ENCODE data around the gene TFF1.
"Not testable (repeated sequence)": the region's sequence is repeated elsewhere in the genome, so short reads cannot be mapped to it uniquely, and the experiment has no call there.

Gene TFF1

DNA sequence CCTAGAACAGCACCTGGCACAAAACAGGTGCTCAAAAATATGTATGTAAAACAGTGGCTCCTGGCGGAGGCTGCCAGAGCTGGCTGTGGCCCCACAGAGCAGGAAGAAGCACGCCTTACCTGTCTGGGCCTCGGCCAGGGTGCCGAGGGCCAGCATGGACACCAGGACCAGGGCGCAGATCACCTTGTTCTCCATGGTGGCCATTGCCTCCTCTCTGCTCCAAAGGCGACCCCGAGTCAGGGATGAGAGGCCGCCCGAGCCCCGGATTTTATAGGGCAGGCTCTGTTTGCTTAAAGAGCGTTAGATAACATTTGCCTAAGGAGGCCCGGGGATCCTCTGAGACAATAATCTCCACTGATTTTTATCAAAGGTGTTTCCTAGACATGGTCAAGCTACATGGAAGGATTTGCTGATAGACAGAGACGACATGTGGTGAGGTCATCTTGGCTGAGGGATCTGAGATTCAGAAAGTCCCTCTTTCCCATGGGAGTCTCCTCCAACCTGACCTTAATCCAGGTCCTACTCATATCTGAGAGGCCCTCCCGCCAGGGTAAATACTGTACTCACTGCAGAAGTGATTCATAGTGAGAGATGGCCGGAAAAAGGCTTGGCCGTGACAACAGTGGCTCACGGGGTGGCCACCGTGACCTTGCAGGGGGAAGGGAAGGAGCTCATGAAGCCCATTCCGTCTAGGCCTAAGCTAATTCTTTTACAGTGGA, at the start of gene TFF1:
Gene TFF1, minus strand, starts transcription at position 244 of the 719 bp plus-strand sequence. Its CDS starts 40 bp downstream, at position 204.
- Histone ChIP-seq H3K4me3 (no peak within 1 kb of the TSS), H3K27ac (no peak within 1 kb of the TSS)

DNA sequence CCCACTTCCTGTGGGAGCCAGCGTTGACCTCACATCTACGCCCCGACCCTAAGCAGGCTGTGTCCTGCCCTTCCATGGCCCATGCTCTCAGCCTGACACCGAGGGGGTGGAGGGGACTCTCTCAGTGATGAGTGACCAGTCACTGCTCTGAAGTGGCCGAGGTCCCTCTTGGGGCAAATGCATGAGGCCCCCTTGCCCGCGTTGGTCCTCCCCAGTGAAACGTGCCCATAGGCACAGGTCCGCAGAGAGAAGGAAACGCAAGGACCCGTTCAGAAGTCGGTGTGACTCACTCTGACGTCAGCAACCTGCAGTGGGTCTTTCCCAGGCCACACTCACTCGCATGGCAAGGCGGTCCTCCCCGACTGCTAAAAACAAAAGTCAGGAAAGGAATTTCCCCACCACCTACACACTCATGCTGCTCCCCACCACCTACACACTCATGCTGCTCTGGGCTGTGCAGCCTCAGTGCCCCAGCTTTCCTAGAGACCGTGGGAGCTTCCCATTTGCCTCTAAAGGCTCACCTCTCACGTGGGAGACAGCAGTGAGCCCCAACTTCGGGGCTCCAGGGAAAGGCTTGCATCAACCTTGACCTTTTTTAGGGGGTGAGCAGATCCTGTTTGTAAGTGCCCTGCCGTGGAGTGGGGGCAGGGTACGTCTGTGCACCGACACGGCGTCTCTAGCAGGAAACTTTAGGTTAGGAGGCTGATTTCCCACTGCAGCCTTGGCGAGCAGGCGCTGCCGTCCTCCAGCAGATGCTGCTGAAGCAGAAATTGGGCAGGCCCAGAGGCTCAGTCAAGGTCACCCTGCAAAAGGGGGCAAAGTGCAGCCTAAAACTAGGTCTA, 48.8 kb upstream of the TFF1 start:
- Histone ChIP-seq H3K4me3 (no peak overlapping the region), H3K27ac (peak overlapping the region in 8 of 21 experiments; percentile 11 to 83 (median 40))

DNA sequence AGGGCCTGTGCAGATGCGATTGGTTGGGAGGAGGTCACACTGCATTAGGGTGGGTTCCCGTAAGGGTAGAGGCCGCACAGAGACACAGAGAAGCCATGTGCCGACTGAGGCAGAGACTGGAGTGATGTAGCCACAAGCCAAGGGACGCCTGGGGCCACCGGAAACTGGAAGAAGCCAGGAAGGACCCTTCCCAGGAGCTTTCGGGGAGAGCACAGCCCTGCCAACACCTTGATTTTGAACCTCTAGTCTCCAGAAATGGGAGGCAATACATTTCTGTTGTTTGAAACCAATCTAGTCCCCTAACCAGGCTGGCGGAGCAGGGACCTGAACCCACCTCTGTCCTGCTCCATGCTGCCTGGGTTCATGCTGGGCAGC, 48.2 kb upstream of the TFF1 start:
- peak overlapping the region in 8 of 21 experiments; percentile 5 to 83 (median 37) for H3K27ac ChIP-seq
- no peak overlapping the region for H3K4me3 ChIP-seq

GRCh38 chr21:42414066-42414465, 47.7 kb upstream of the TFF1 start:
- no peak overlapping the region for H3K4me3 ChIP-seq
- H3K27ac ChIP-seq = peak overlapping the region in 5 of 21 experiments; percentile 5 to 83 (median 29)

DNA sequence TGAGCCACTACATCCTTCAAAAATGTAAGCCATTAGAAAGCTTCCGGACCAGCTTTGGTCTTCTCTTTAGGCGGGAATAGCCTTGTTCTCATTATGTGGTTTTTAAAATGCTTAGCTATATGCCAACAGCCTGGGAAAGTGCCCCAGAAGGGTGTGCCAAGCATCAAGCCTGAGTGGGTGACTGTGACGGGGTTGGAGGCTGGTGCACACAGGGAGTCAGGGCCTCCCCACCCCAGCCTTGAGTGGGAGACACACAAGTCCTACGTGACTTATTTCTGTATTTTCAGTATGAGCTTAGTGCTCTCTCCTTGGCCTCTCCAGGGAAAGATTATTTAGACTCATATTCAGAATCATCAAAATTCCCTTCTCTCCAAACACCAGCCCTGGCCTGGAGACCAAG, 47.2 kb upstream of the TFF1 start:
- no peak overlapping the region for H3K4me3 ChIP-seq
- H3K27ac ChIP-seq = peak overlapping the region in 2 of 21 experiments; percentile 52 to 83

DNA sequence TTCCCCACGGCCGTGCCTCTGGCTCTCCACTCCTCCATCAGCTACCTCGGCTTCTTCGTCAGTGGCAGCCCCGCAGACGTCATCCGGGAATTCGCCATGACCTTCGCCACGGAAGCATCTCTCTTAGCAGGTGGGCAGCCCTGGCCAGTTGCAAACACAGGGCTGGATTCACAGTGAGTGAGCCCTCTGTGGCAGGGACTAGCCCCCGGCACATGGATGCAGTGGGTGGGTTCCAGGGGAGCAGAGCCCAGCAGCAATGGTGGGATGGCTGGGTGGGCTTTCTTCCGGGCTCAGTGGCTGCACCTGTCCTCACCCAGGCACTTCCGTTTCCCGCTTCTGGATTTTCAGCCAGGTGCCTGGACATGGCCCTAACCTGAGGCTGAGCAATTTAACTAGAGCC, 46.8 kb upstream of the TFF1 start:
- no peak overlapping the region for H3K4me3 ChIP-seq
- peak overlapping the region in 2 of 21 experiments; percentile 6 to 83 for H3K27ac ChIP-seq

DNA sequence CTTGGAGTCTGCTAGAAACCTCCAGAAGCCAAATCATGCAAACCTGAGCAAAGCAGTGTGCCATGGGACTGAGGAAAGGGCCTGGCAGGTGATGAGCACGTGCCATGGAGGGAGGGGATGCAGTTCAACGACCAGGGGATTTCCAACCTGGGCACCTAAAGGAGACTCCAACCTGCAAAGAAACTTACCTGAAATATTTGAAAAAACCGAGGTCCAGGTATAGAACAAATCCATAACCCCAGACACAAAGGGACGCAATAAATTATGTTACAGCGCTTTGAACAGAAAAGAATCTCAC, 46.2 kb upstream of the TFF1 start:
- peak overlapping the region in 3 of 21 experiments; percentile 56 to 62 (median 57) for H3K27ac ChIP-seq

DNA sequence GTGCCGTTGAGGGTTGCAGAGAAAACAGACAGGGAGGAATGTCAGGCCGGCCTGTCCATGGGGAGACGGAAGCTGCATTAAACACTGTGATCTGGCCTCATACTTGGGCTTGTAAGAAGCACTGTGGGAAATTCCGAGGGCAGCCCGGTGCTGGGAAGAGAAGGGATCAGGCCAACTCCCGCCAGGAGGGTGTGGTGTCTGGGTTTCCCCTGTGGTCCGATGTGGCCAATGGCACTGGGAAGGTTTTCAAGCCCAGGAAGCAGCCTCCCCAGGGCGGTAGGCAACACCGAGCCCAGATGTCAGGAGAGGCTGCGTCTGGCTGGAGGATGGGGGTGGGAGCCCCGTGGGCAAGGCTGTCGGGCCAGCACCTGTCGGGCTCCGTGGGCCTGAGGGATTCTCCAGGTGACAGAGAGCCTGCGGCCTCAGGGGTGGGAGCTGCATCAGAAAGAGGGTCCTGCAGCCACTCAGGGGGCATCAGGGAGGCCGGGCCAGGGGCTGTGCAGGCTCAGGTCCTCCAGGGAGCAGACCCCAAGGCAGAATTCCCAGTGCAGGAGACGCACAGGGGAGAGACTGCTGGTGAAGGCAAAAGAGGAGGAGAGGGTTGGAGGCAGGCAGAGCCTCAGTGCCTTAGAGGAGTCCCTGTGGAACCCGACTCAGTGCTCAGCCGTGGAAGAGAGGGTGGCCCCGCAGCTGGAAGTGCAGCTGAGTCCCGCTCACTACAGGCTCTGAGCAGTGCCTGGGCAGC, 45.7 kb upstream of the TFF1 start:
- Histone ChIP-seq H3K27ac (peak overlapping the region in 3 of 21 experiments; percentile 56 to 62 (median 57)), H3K4me3 (no peak overlapping the region)

More for the DNA sequence above, 46.2 kb upstream of the TFF1 start:
- no peak overlapping the region for H3K4me3 ChIP-seq

- Histone ChIP-seq H3K27ac (peak overlapping the region in 3 of 21 experiments; percentile 56 to 62 (median 57)), H3K4me3 (no peak overlapping the region)
Observed at GRCh38 chr21:42411197-42411869, 45.0 kb upstream of the TFF1 start.

- H3K27ac ChIP-seq = peak overlapping the region in 1 of 21 experiments; percentile 42
- H3K4me3 ChIP-seq = no peak overlapping the region
Observed at GRCh38 chr21:42409366-42409765, 43.0 kb upstream of the TFF1 start.

GRCh38 chr21:42408718-42409117, 42.4 kb upstream of the TFF1 start:
- not testable (repeated sequence) for H3K4me3 ChIP-seq
- H3K27ac ChIP-seq = peak overlapping the region in 1 of 21 experiments; percentile 42

- H3K4me3 ChIP-seq = no peak overlapping the region
Observed at GRCh38 chr21:42407476-42407875, 41.1 kb upstream of the TFF1 start.

DNA sequence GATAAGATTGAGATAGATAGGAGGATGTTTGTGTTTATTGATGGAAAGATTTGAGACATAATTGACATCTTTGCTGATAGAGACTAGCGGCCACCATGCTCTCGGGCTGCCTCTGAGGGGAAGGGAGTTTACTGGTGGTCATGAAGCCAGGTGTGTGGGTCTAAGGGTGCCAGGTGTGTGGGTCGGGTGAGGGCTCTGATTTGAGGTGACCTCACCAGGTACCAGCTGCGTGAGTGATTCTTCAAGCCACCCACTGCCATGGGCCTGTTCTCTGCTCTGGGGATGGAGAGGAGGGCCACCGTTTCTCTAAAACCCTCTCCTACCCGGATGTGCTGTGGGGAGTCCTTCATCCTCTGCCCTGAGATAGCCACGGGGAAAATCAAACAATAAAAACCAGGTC, 40.5 kb upstream of the TFF1 start:
- Histone ChIP-seq H3K4me3 (peak overlapping the region in 1 of 7 experiments; percentile 34), H3K27ac (peak overlapping the region in 9 of 21 experiments; percentile 7 to 89 (median 40))

More at GRCh38 chr21:42407476-42407875, 41.1 kb upstream of the TFF1 start:
- H3K27ac ChIP-seq = peak overlapping the region in 7 of 21 experiments; percentile 7 to 89 (median 72)

- H3K27ac ChIP-seq = peak overlapping the region in 13 of 21 experiments; percentile 1 to 89 (median 60)
- H3K4me3 ChIP-seq = peak overlapping the region; percentile 2 to 34 (median 12)
Observed at GRCh38 chr21:42406201-42406621, 39.9 kb upstream of the TFF1 start.

GRCh38 chr21:42405064-42406013, 39.0 kb upstream of the TFF1 start:
- peak overlapping the region in 14 of 21 experiments; percentile 1 to 89 (median 60) for H3K27ac ChIP-seq
- H3K4me3 ChIP-seq = peak overlapping the region; percentile 2 to 34 (median 12)

- Histone ChIP-seq H3K27ac (peak overlapping the region in 12 of 21 experiments; percentile 4 to 89 (median 66)), H3K4me3 (peak overlapping the region; percentile 2 to 34 (median 11))
Observed at GRCh38 chr21:42404539-42404938, 38.2 kb upstream of the TFF1 start.

- peak within 1 kb of the TSS; percentile 2 to 34 (median 11) for H3K4me3 ChIP-seq
- peak within 1 kb of the TSS in 12 of 21 experiments; percentile 4 to 89 (median 66) for H3K27ac ChIP-seq
Observed at GRCh38 chr21:42403611-42404231, 37.4 kb upstream of the TFF1 start, which contains the start of gene UBASH3A. Gene UBASH3A (plus strand): TSS chr21:42403902. CDS start chr21:42403946, 44 bp downstream.
